ENCODE results near the gene PLA2G2F.

GRCh38 chr1:20187813-20188454, 48.8 kb downstream of the PLA2G2F start:
- no peak for TF ChIP-seq CTCF (conservative IDR thresholded peaks at IDR 0.05)
- TF ChIP-seq EZH2 (IDR thresholded peaks at IDR 0.05; ENCODE audit: low read depth): no peak

All from PC-9 (cell line).